ENCODE measurements around the gene SLC22A17.

DNA sequence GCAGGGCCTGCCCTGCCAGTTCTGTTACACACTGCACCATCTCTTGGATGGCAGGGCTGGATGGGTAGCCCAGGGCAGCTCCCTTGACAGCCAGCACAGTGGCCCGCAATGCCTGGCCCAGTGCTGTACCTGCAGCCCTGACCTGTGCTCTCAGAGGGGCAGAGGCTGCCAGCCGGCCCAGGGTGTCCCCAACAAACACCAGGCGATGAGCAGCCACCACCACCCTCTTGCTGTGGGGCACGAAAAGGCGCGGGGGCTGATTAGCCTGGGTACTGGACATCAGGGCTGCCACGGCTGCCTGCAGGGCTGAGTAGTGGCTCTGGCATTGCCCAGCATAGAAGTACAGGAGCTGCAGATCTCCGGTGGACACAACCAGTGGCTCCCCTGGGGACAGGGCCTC, 4.6 kb upstream of the SLC22A17 start:
- TF ChIP-seq, protein P1, sequence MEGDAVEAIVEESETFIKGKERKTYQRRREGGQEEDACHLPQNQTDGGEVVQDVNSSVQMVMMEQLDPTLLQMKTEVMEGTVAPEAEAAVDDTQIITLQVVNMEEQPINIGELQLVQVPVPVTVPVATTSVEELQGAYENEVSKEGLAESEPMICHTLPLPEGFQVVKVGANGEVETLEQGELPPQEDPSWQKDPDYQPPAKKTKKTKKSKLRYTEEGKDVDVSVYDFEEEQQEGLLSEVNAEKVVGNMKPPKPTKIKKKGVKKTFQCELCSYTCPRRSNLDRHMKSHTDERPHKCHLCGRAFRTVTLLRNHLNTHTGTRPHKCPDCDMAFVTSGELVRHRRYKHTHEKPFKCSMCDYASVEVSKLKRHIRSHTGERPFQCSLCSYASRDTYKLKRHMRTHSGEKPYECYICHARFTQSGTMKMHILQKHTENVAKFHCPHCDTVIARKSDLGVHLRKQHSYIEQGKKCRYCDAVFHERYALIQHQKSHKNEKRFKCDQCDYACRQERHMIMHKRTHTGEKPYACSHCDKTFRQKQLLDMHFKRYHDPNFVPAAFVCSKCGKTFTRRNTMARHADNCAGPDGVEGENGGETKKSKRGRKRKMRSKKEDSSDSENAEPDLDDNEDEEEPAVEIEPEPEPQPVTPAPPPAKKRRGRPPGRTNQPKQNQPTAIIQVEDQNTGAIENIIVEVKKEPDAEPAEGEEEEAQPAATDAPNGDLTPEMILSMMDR (IDR thresholded peaks at IDR 0.05 in 8 of 11, conservative IDR thresholded peaks at IDR 0.05 in 3 of 11) = no peak
- TF ChIP-seq POLR2A (IDR thresholded peaks at IDR 0.05) (no peak), POLR2AphosphoS5 (IDR thresholded peaks at IDR 0.05) (no peak)
